HG02588 (cell line): ENCODE measurements around the gene MMP8.
"Not testable (repeated sequence)": the region's sequence is repeated elsewhere in the genome, so short reads cannot be mapped to it uniquely, and the experiment has no call there.

Experiments used
- ATAC-seq: cut with Tn5 transposase; IDR thresholded peaks from one replicate; pipeline ENCODE4 v1.9.1; 2021; ENCODE audit warnings: mild to moderate bottlenecking, moderate library complexity; ENCODE audit not compliant: unreplicated experiment

Gene MMP8, protein sequence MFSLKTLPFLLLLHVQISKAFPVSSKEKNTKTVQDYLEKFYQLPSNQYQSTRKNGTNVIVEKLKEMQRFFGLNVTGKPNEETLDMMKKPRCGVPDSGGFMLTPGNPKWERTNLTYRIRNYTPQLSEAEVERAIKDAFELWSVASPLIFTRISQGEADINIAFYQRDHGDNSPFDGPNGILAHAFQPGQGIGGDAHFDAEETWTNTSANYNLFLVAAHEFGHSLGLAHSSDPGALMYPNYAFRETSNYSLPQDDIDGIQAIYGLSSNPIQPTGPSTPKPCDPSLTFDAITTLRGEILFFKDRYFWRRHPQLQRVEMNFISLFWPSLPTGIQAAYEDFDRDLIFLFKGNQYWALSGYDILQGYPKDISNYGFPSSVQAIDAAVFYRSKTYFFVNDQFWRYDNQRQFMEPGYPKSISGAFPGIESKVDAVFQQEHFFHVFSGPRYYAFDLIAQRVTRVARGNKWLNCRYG

DNA sequence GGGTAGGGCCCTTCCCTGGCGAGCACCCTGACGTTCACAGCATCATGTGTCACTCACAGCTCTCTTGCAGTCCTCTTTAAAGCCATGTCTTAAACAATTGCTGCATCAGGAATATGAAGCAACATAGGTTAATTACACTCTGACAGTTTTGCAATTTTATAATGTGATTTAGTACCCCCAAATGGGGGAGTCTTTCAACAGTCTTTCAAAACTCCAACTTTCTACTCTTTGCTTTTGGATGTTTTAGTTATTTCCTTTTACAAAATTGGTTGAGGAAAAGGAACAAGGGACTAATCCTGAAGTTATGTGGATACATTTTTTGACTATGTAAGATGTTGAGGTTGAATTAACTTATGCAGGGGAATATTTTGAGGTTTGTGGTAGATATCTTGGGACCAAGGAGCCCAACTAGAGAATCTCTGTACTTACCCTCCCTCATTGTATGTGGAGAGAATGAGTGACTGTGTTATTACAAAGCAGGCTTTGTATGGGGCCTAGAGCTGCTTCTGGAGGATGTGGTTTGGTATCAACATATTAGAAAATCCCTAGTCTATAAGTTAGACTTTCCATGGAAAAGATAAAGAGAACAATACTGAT is at the start of gene MMP8:
TSS of gene MMP8 (minus strand) at position 51 of the 597 bp plus-strand sequence. CDS start 99 bp downstream, outside the sequence.
- ATAC-seq, result no peak

DNA sequence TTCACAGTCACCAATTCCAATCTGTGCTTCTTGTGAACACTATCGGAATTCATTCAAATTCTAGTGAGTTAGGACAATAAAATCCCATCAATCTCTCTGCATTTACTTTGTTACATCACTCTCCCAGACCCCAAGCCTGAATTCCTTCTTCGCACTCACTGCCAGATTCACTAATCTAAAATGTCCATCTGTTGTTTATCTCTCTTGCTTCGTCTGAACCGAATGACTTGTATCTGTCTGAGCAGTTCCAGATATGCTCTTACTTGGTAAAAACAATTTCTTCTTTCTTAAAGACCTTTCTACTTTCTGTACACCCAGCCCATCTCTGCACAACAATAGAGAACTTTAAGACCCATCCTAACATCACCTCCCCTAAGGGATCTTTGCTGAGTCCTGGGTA is 48.6 kb upstream of the MMP8 start:
- ATAC-seq, result no peak

DNA sequence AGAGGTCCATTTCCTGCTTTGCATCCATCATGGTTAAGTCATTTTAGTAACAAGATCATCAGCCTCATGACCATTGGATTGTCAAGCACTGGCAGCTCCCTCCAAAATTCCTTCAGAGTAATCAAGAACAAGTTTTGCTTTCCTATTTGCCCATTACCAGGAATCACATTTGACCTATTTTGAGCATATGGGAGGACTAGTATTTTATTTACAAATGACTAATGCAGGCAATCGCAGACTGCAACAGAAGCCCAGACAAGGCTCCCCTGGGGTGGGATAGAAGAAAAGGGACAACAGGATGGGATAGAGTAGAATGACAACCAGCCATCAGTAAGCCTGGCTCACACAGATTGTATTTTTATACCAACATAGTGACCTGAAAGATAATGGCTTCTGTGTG is 46.6 kb upstream of the MMP8 start:
- no peak for ATAC-seq

GRCh38 chr11:102770191-102770590 is 45.4 kb upstream of the MMP8 start:
- no peak for ATAC-seq

GRCh38 chr11:102767800-102768199 is 43.0 kb upstream of the MMP8 start:
- ATAC-seq, result no peak

DNA sequence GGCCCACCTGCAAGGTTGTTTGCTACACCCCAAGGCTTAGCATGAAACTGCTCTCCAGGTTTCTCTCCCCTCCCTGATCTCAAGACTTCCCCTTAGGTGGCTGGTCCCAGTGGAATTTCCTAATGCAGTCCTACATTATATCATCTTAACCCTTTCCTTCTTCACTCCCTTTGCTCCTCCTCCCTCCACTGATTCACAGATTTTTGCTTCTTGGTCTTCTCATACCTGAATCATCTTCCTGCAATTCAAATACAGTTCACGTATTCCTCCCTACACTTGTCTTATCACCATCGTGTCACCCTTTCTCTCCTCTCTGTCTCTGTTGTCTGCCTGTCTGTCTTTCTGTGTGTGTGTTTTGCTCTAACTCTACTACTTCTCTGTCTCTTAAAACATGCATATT is 38.7 kb upstream of the MMP8 start:
- ATAC-seq, result no peak

DNA sequence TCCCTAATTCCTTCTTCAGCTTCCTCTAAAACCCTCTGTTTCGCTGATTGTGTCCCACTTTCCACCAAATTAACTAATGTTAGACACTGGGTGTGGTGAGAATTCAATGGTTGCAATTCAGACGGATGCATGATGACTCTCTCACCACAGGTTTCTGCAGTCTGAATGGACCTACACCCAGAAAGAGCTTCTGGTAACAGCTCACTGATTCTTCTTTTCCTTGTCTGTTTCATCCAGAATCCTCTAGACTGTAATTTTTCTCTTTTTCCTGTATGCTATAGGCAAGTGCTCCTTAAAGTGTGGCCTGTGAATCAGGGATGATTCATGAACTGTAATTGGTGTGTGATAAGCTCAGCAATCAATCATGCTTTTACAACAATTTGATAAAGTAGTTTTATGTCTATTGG is 37.6 kb upstream of the MMP8 start:
- no peak for ATAC-seq

DNA sequence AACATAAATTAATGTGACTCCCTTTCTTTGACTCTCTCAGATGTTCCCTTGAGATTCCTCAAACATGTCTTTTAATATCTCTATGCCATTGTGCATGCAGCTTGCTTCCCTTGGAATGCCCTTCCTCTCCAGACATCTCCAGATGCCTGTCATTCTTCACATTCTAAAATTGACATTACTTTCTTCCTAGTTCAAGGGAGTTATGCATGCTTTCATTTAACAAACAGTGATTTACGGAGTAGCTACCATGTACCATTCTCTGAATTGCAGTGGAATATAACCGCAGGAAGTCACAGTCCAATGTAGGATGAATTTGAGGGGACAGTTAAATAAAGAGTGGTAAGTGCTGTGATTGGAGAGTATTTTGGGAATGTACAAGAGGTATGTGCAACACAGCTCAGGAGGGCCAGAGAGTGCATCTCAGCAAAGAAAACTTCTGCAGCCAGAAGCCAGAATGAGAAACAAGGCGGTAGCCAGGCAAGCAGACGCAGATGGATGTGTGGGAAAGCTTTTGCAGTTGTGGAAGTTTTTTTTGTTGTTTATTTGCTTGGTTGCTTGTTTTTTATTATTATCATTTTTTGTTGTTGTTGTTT is 37.0 kb upstream of the MMP8 start:
- no peak for ATAC-seq

- ATAC-seq, result no peak
Measured at GRCh38 chr11:102760344-102761035, 35.7 kb upstream of the MMP8 start.

GRCh38 chr11:102757823-102758549 is 33.2 kb upstream of the MMP8 start:
- no peak for ATAC-seq

DNA sequence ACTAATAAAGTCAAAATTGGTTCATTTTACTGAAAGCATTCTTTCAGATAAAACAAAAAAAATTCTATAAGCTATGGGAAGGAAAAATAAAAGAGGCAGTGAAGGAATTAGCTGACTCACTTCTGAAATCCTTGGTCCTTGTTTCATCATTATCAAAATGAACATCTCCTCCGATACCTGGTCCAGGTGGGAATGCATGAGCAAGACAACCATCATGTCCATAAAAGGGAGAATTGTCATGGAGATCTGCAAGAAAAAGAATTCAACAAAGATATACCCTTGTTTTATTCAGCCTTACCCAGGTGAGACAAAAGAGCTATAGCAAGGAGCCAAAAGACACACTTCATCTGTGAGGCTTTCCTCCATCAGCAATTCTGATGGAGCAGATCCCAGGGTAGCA is 28.5 kb upstream of the MMP8 start:
- ATAC-seq, result no peak

DNA sequence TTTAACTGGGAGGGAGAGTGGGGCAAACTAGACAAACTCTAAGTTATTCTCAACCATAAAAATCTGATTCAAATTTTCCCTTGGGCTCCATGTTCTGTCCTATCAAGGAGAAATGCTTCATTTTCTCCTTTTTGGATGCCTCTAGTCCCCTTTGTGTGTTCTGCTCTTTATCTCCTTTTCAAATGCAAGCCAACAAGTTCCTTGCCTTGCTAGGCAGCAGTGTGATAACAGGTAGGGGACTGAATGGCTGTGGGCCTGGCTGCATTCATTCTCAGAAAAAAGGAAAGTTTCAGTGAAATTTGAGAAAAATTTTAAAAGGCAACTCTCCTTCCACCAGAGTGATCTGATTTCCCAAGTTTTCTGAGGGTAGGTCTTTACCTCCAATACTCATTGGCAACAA is 26.9 kb upstream of the MMP8 start:
- no peak for ATAC-seq

GRCh38 chr11:102749101-102749722 is 24.5 kb upstream of the MMP8 start:
- ATAC-seq, result no peak

DNA sequence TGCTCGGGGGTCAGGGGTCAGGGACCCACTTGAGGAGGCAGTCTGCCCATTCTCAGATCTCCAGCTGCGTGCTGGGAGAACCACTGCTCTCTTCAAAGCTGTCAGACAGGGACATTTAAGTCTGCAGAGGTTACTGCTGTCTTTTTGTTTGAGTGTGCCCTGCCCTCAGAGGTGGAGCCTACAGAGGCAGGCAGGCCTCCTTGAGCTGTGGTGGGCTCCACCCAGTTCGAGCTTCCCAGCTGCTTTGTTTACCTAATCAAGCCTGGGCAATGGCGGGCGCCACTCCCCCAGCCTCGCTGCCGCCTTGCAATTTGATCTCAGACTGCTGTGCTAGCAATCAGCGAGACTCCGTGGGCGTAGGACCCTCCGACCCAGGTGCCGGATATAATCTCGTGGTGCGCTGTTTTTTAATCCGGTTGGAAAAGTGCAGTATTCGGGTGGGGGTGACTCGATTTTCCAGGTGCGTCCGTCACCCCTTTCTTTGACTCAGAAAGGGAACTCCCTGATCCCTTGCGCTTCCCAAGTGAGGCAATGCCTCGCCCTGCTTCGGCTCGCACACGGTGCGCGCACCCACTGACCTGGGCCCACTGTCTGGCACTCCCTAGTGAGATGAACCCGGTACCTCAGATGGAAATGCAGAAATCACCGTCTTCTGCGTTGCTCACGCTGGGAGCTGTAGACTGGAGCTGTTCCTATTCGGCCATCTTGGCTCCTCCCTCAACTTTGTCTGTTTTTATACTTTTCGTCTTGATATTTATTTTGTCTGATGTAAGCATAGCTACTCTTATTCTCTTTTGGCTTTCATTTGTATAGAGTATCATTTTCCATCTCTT is 22.2 kb upstream of the MMP8 start:
- not testable (repeated sequence) for ATAC-seq

- no peak for ATAC-seq
Measured at GRCh38 chr11:102734650-102735049, 9.9 kb upstream of the MMP8 start.

GRCh38 chr11:102733232-102733875 is 8.6 kb upstream of the MMP8 start:
- peak; percentile 70 for ATAC-seq

- ATAC-seq, result not testable (repeated sequence)
Measured at GRCh38 chr11:102730944-102731343, 6.2 kb upstream of the MMP8 start.

- no peak for ATAC-seq
Measured at GRCh38 chr11:102729849-102730815, 5.4 kb upstream of the MMP8 start.
